IPS DF 6.9 (cell line): Measurements from ENCODE around the gene TMEM247.

Source experiments
- DNase-seq: peaks from one replicate; pipeline ENCODE4 v3.0.0-alpha.2; 2013; ENCODE audit warnings: low read depth, low spot score
- H3K27ac ChIP-seq: one replicate; pipeline ENCODE4 v1.5.1; 2013; ENCODE audit warnings: low read length, control low read depth
- H3K27me3 ChIP-seq: 2 replicates; pipeline ENCODE4 v1.6.1; 2013; ENCODE audit warnings: mild to moderate bottlenecking, low read length; ENCODE audit not compliant: control insufficient read depth, insufficient read depth
- H3K36me3 ChIP-seq: 2 replicates; pipeline ENCODE4 v1.6.1; 2013; ENCODE audit warnings: low read length; ENCODE audit not compliant: control insufficient read depth, insufficient read depth
- H3K4me1 ChIP-seq: 2 replicates; pipeline ENCODE4 v1.6.1; 2013; ENCODE audit warnings: low read length; ENCODE audit not compliant: control insufficient read depth, insufficient read depth
- H3K4me3 ChIP-seq: 2 replicates; pipeline ENCODE4 v1.5.1; 2013; ENCODE audit warnings: mild to moderate bottlenecking, low read length
- H3K9me3 ChIP-seq: 2 replicates; pipeline ENCODE4 v1.6.1; 2013; ENCODE audit warnings: low read length, inconsistent platforms; ENCODE audit not compliant: control insufficient read depth, insufficient read depth
- WGBS: extraction: QIAGEN DNeasy Blood & Tissue Kit; methylation state at CpG from one replicate; pipeline ENCODE4 v1.1.7; 2013; ENCODE audit warnings: mixed read lengths, missing lambda C conversion rate; ENCODE audit not compliant: insufficient read length, insufficient coverage; 5-methylcytosine and 5-hydroxymethylcytosine counted together

TMEM247 gene

GRCh38 chr2:46488389-46488788 lies 9.0 kb downstream of the TMEM247 start:
- no peak overlapping the region for H3K27ac ChIP-seq
- DNase-seq: no peak
- H3K9me3 ChIP-seq: no peaks in the 10 kb centered on the region
- H3K27me3 ChIP-seq: no peaks in the 10 kb centered on the region
- no peak overlapping the region for H3K4me3 ChIP-seq
- H3K36me3 ChIP-seq: no peaks in the 10 kb centered on the region
- no CpG with 5 or more reads among the region's 2 CpGs for WGBS
- H3K4me1 ChIP-seq: peaks cover 8% of the 10 kb centered on the region

GRCh38 chr2:46489423-46490174 lies 10.2 kb downstream of the TMEM247 start:
- no peak overlapping the region for H3K4me3 ChIP-seq
- H3K9me3 ChIP-seq: no peaks in the 10 kb centered on the region
- no CpG with 5 or more reads among the region's 8 CpGs for WGBS
- H3K4me1 ChIP-seq: peaks cover 8% of the 10 kb centered on the region
- H3K36me3 ChIP-seq: no peaks in the 10 kb centered on the region
- no peak for DNase-seq
- H3K27ac ChIP-seq: no peak overlapping the region
- H3K27me3 ChIP-seq: no peaks in the 10 kb centered on the region

GRCh38 chr2:46490521-46491141 lies 11.3 kb downstream of the TMEM247 start:
- no peak for DNase-seq
- WGBS: no CpG with 5 or more reads among the region's 6 CpGs
- H3K27ac ChIP-seq: no peak overlapping the region
- no peaks in the 10 kb centered on the region for H3K9me3 ChIP-seq
- peaks cover 8% of the 10 kb centered on the region for H3K4me1 ChIP-seq
- H3K4me3 ChIP-seq: no peak overlapping the region
- no peaks in the 10 kb centered on the region for H3K36me3 ChIP-seq
- no peaks in the 10 kb centered on the region for H3K27me3 ChIP-seq

GRCh38 chr2:46492301-46492700 lies 12.9 kb downstream of the TMEM247 start:
- Histone ChIP-seq H3K36me3 (no peaks in the 10 kb centered on the region), H3K27ac (no peak overlapping the region), H3K4me1 (peaks cover 8% of the 10 kb centered on the region), H3K4me3 (no peak overlapping the region), H3K27me3 (no peaks in the 10 kb centered on the region), H3K9me3 (no peaks in the 10 kb centered on the region)
- DNase-seq: no peak
- no CpG with 5 or more reads among the region's 7 CpGs for WGBS

GRCh38 chr2:46493241-46493970 lies 14.0 kb downstream of the TMEM247 start:
- Histone ChIP-seq H3K27ac (no peak overlapping the region), H3K36me3 (no peaks in the 10 kb centered on the region), H3K4me1 (peaks cover 8% of the 10 kb centered on the region), H3K27me3 (no peaks in the 10 kb centered on the region), H3K4me3 (no peak overlapping the region), H3K9me3 (no peaks in the 10 kb centered on the region)
- no peak for DNase-seq
- no CpG with 5 or more reads among the region's 8 CpGs for WGBS

GRCh38 chr2:46493971-46494250 lies 14.5 kb downstream of the TMEM247 start:
- H3K36me3 ChIP-seq: no peaks in the 10 kb centered on the region
- no peaks in the 10 kb centered on the region for H3K9me3 ChIP-seq
- H3K4me1 ChIP-seq: peaks cover 8% of the 10 kb centered on the region
- no peak for DNase-seq
- no CpG with 5 or more reads among the region's 4 CpGs for WGBS
- H3K27ac ChIP-seq: no peak overlapping the region
- H3K27me3 ChIP-seq: no peaks in the 10 kb centered on the region
- H3K4me3 ChIP-seq: no peak overlapping the region

- Histone ChIP-seq H3K4me1 (peaks cover 8% of the 10 kb centered on the region), H3K4me3 (no peak overlapping the region), H3K27ac (no peak overlapping the region), H3K36me3 (no peaks in the 10 kb centered on the region), H3K9me3 (no peaks in the 10 kb centered on the region), H3K27me3 (no peaks in the 10 kb centered on the region)
- WGBS: no CpG with 5 or more reads among the region's 4 CpGs
- DNase-seq: no peak
Measured at GRCh38 chr2:46494596-46494995, 15.2 kb downstream of the TMEM247 start.

- Histone ChIP-seq H3K4me1 (peaks cover 2% of the 10 kb centered on the region; the same call in 1 of the 2 replicates), H3K27ac (no peak overlapping the region)
- DNase-seq: no peak
Measured at GRCh38 chr2:46495231-46496030, 16.1 kb downstream of the TMEM247 start.

GRCh38 chr2:46497766-46498165 lies 18.4 kb downstream of the TMEM247 start:
- H3K27ac ChIP-seq: no peak overlapping the region
- no peaks in the 10 kb centered on the region for H3K36me3 ChIP-seq
- no peaks in the 10 kb centered on the region for H3K4me1 ChIP-seq
- H3K4me3 ChIP-seq: no peak overlapping the region
- H3K9me3 ChIP-seq: no peaks in the 10 kb centered on the region
- no CpG with 5 or more reads among the region's 4 CpGs for WGBS
- no peaks in the 10 kb centered on the region for H3K27me3 ChIP-seq
- no peak for DNase-seq

More at GRCh38 chr2:46495231-46496030, 16.1 kb downstream of the TMEM247 start:
- no peaks in the 10 kb centered on the region for H3K36me3 ChIP-seq
- H3K4me3 ChIP-seq: no peak overlapping the region
- no peaks in the 10 kb centered on the region for H3K9me3 ChIP-seq
- no CpG with 5 or more reads among the region's 9 CpGs for WGBS
- no peaks in the 10 kb centered on the region for H3K27me3 ChIP-seq

GRCh38 chr2:46498681-46499080 lies 19.3 kb downstream of the TMEM247 start:
- Histone ChIP-seq H3K36me3 (no peaks in the 10 kb centered on the region), H3K27me3 (no peaks in the 10 kb centered on the region), H3K9me3 (no peaks in the 10 kb centered on the region), H3K4me3 (no peak overlapping the region), H3K27ac (no peak overlapping the region), H3K4me1 (no peaks in the 10 kb centered on the region)
- WGBS: no CpG with 5 or more reads among the region's 4 CpGs
- DNase-seq: no peak
